Left cardiac atrium (tissue), 4 donors: ENCODE results near the gene SMCO1. TPM values are rescaled to one million over a fixed set of nuclear protein-coding genes. Genes with fewer than 3 reads are reported as not detected.
"Not testable (repeated sequence)": the region's sequence is repeated elsewhere in the genome, so short reads cannot be mapped to it uniquely, and the experiment has no call there.

Experiments
- ATAC-seq, 2 donors: fragments of 200-7000 bp; cut with Tn5 transposase; one replicate each; pipeline ENCODE4 v1.9.1; 2020; ENCODE audit warnings: mild to moderate bottlenecking in 2 of 2, moderate library complexity in 2 of 2
- DNase-seq: peaks from one replicate; pipeline ENCODE4 v3.0.0-alpha.2; 2020
- intact Hi-C, 2 donors: fragments of 100-400 bp; cut with DNase I; formaldehyde crosslinking; loops; one replicate each; pipeline versions ENCODE4 v1.14.1 to v1.15.1; 2022 to 2023
- total RNA-seq, 2 donors: library from RNA; stranded (reverse); fragmentation: NEBNext Ultra II Directional; extraction: Animal tissue kit (Norgen Biotek cat#: 25700); gene quantifications; one replicate each; pipeline ENCODE4 v1.2.1, GENCODE V29; 2021
- donor health status: DM: no; HTN: yes; CAD: no.
- donor health status: DM: no; HTN: yes; CAD: no; lungs with severe emphysema.
- donor health status: DM: yes; HTN: yes; CAD: no.
- donor health status: Dilated cardiomyopathy.

SMCO1 gene
- total RNA-seq, 2 donors from 2014 or later: 10.7 to 28.5 TPM

- peak; percentile 60 to 81 for ATAC-seq
- DNase-seq: peak; percentile 74
- intact Hi-C loops: loop anchor here in 1 of 2 donors (5.0 kb wide), 1 partner anchor 70 kb away; the partner anchor contains the start of gene UBXN7
Measured at GRCh38 chr3:196502775-196503195, 12.4 kb downstream of the SMCO1 start.

- DNase-seq: no peak
- intact Hi-C loops: loop anchor here in 1 of 2 donors (5.0 kb wide), 1 partner anchor 69 kb away; the partner anchor contains the start of gene UBXN7
- ATAC-seq: no peak
Measured at GRCh38 chr3:196501316-196502044, 13.7 kb downstream of the SMCO1 start.

GRCh38 chr3:196499807-196500524, 15.2 kb downstream of the SMCO1 start:
- intact Hi-C loops: loop anchor here in 1 of 2 donors (5.0 kb wide), 1 partner anchor 68 kb away; the partner anchor contains the start of gene UBXN7
- no peak for ATAC-seq
- no peak for DNase-seq

GRCh38 chr3:196499061-196499460, 16.1 kb downstream of the SMCO1 start:
- ATAC-seq: no peak
- DNase-seq: no peak
- intact Hi-C loops: no loop called here

- DNase-seq (no peak), ATAC-seq (no peak)
- intact Hi-C loops: no loop called here
Measured at GRCh38 chr3:196498297-196498696, 16.8 kb downstream of the SMCO1 start.

- DNase-seq (no peak), ATAC-seq (no peak)
- intact Hi-C loops: no loop called here
Measured at GRCh38 chr3:196496183-196496582, 19.0 kb downstream of the SMCO1 start.

- DNase-seq (no peak), ATAC-seq (no peak)
- intact Hi-C loops: no loop called here
Measured at GRCh38 chr3:196493292-196493691, 21.9 kb downstream of the SMCO1 start.

- ATAC-seq (no peak), DNase-seq (no peak)
Measured at GRCh38 chr3:196492080-196492479, 23.1 kb downstream of the SMCO1 start.

GRCh38 chr3:196489747-196490146, 25.4 kb downstream of the SMCO1 start:
- intact Hi-C loops: no loop called here
- DNase-seq (no peak), ATAC-seq (no peak)

More at GRCh38 chr3:196492080-196492479, 23.1 kb downstream of the SMCO1 start:
- intact Hi-C loops: no loop called here

GRCh38 chr3:196486263-196486662, 28.9 kb downstream of the SMCO1 start:
- DNase-seq (no peak), ATAC-seq (no peak)
- intact Hi-C loops: no loop called here

- intact Hi-C loops: no loop called here
- DNase-seq (no peak), ATAC-seq (no peak)
Measured at GRCh38 chr3:196477678-196478077, 37.5 kb downstream of the SMCO1 start.

GRCh38 chr3:196472286-196472685, 42.9 kb downstream of the SMCO1 start:
- DNase-seq: no peak
- no peak for ATAC-seq
- intact Hi-C loops: no loop called here

GRCh38 chr3:196471551-196471950, 43.6 kb downstream of the SMCO1 start:
- ATAC-seq (no peak), DNase-seq (no peak)
- intact Hi-C loops: no loop called here

GRCh38 chr3:196470182-196470581, 45.0 kb downstream of the SMCO1 start:
- ATAC-seq, intact Hi-C loops, DNase-seq: not testable (repeated sequence)

GRCh38 chr3:196463804-196464203, 51.3 kb downstream of the SMCO1 start:
- ATAC-seq: no peak
- intact Hi-C loops: no loop called here
- no peak for DNase-seq

GRCh38 chr3:196463478-196463756, 51.7 kb downstream of the SMCO1 start:
- intact Hi-C loops: no loop called here
- ATAC-seq: no peak

GRCh38 chr3:196462680-196463477, 52.3 kb downstream of the SMCO1 start:
- DNase-seq, intact Hi-C loops, ATAC-seq: not testable (repeated sequence)

More at GRCh38 chr3:196463478-196463756, 51.7 kb downstream of the SMCO1 start:
- no peak for DNase-seq

- DNase-seq: no peak
- intact Hi-C loops: no loop called here
- no peak for ATAC-seq
Measured at GRCh38 chr3:196458063-196458462, 57.1 kb downstream of the SMCO1 start.

- ATAC-seq, intact Hi-C loops: not testable (repeated sequence)
Measured at GRCh38 chr3:196457470-196457869, 57.7 kb downstream of the SMCO1 start.

More at GRCh38 chr3:196457470-196457869, 57.7 kb downstream of the SMCO1 start:
- not testable (repeated sequence) for DNase-seq
